Activated CD4-positive, alpha-beta memory T cell treated with anti-CD3 and anti-CD28 coated beads for 36 hours (primary cell): ENCODE results near the gene FES. TPM values are rescaled to one million over a fixed set of nuclear protein-coding genes. Genes with fewer than 3 reads are reported as not detected.
"Not testable (repeated sequence)": the region's sequence is repeated elsewhere in the genome, so short reads cannot be mapped to it uniquely, and the experiment has no call there.

Experiments used
- CTCF ChIA-PET: fragments of 350-600 bp; sonication (Branson Sonifier 250); formaldehyde crosslinking; loops from one replicate; lab custom pipeline; 2021; ENCODE audit warnings: antibody characterized with exemption, inconsistent platforms; lab: Charles Lee
- POLR2A ChIA-PET: fragments of 350-600 bp; sonication (Branson Sonifier 250); formaldehyde crosslinking; loops from one replicate; lab custom pipeline; 2021; ENCODE audit warnings: antibody characterized with exemption; lab: Charles Lee
- DNase-seq: peaks from one replicate; pipeline ENCODE4 v3.0.0-alpha.2; 2020
- H3K27ac Mint-ChIP-seq: one replicate; pipeline ENCODE4 v1.8.0; 2021; ENCODE audit warnings: mixed read lengths
- H3K27me3 Mint-ChIP-seq: one replicate; pipeline ENCODE4 v1.8.0; 2021; ENCODE audit warnings: mixed read lengths
- H3K36me3 Mint-ChIP-seq: one replicate; pipeline ENCODE4 v1.8.0; 2021; ENCODE audit warnings: mixed read lengths
- H3K4me1 Mint-ChIP-seq: one replicate; pipeline ENCODE4 v1.8.0; 2021; ENCODE audit warnings: low read depth, mixed read lengths
- H3K4me3 Mint-ChIP-seq: one replicate; pipeline ENCODE4 v1.8.0; 2021; ENCODE audit warnings: mild to moderate bottlenecking, mixed read lengths
- H3K9me3 Mint-ChIP-seq: one replicate; pipeline ENCODE4 v1.8.0; 2021; ENCODE audit warnings: mixed read lengths
- intact Hi-C: fragments of 100-400 bp; cut with micrococcal nuclease; formaldehyde crosslinking; loops from one replicate; pipeline ENCODE4 v1.15.1; 2023
- total RNA-seq, 2 experiments: library from RNA; stranded (reverse); gene quantifications; one replicate each; pipeline ENCODE4 v1.2.3, GENCODE V29; 2021

The FES gene
- total RNA-seq, 2 experiments from 2014 or later: 18.0 to 21.1 TPM

GRCh38 chr15:90922712-90923322, 38.5 kb downstream of the FES start:
- not testable (repeated sequence) for H3K4me3 Mint-ChIP-seq, H3K9me3 Mint-ChIP-seq, H3K27me3 Mint-ChIP-seq
- H3K4me1 Mint-ChIP-seq: peaks cover 28% of the 10 kb centered on the region
- POLR2A ChIA-PET: interaction anchor here (0.6 to 1.9 kb wide), 4 partner anchors 9 to 83 kb away, joined by 3 to 12 read pairs (median 8); partner anchors contain the start of genes HDDC3, MAN2A2 and UNC45A
- H3K27ac Mint-ChIP-seq: peak overlapping the region; percentile 79
- intact Hi-C loops: loop anchor here (1.0 kb wide), 2 partner anchors 11 to 21 kb away; no protein-coding TSS in a partner anchor
- H3K36me3 Mint-ChIP-seq: peaks cover 41% of the 10 kb centered on the region
- DNase-seq: peak; percentile 74
- CTCF ChIA-PET: interaction anchor here (1.1 to 6.3 kb wide), 3 partner anchors 10 to 275 kb away, joined by 3 to 70 read pairs (median 19); partner anchors contain the start of genes HDDC3, MAN2A2 and UNC45A

- Mint-ChIP-seq H3K27ac (peak overlapping the region; percentile 62), H3K4me3 (no peak overlapping the region), H3K9me3 (no peaks in the 10 kb centered on the region), H3K4me1 (peaks cover 35% of the 10 kb centered on the region), H3K27me3 (no peaks in the 10 kb centered on the region), H3K36me3 (peaks cover 31% of the 10 kb centered on the region)
- ChIA-PET POLR2A (interaction anchor here (1.7 kb wide), 1 partner anchor 11 kb away, joined by 4 read pairs; the partner anchor contains the start of gene UNC45A), CTCF (interaction anchor here (3.6 to 6.3 kb wide), 2 partner anchors 9 to 22 kb away, joined by 19 to 70 read pairs; partner anchors contain the start of genes HDDC3, MAN2A2 and UNC45A)
- intact Hi-C loops: no loop called here
- peak; percentile 61 for DNase-seq
These were observed 40.1 kb downstream of the FES start for GRCh38 chr15:90924375-90924774.

DNA sequence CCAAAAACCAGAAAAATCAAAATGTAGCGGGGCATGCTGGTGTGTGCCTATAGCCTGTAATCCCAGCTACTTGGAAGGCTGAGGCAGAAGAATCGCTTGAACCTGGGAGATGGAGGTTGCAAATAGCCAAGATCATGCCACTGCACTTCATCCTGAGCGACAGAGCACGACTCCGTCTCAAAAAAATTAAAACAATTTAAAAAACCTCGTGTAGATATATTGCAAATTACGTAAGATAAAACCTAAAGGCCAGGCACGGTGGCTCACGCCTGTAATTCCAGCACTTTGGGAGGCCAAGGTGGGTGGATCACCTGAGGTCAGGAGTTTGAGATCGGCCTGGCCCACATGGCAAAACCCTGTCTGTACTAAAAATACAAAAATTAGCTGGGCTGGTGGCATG, 42.5 kb downstream of the FES start:
- POLR2A ChIA-PET: interaction anchor here (0.7 kb wide), 1 partner anchor 96 kb away, joined by 7 read pairs; no protein-coding TSS in a partner anchor

GRCh38 chr15:90928106-90928505, 43.8 kb downstream of the FES start:
- H3K36me3 Mint-ChIP-seq, intact Hi-C loops, CTCF ChIA-PET, H3K27me3 Mint-ChIP-seq, H3K9me3 Mint-ChIP-seq, H3K27ac Mint-ChIP-seq, DNase-seq, H3K4me3 Mint-ChIP-seq, POLR2A ChIA-PET: not testable (repeated sequence)
- H3K4me1 Mint-ChIP-seq: peaks cover 44% of the 10 kb centered on the region

More for the DNA sequence above, 42.5 kb downstream of the FES start:
- H3K27me3 Mint-ChIP-seq, H3K4me3 Mint-ChIP-seq, DNase-seq, H3K9me3 Mint-ChIP-seq, H3K27ac Mint-ChIP-seq, intact Hi-C loops: not testable (repeated sequence)
- H3K4me1 Mint-ChIP-seq: peaks cover 52% of the 10 kb centered on the region
- peaks cover 14% of the 10 kb centered on the region for H3K36me3 Mint-ChIP-seq
- CTCF ChIA-PET: interaction anchor here (0.8 kb wide), 1 partner anchor 40 kb away, joined by 4 read pairs; no protein-coding TSS in a partner anchor

DNA sequence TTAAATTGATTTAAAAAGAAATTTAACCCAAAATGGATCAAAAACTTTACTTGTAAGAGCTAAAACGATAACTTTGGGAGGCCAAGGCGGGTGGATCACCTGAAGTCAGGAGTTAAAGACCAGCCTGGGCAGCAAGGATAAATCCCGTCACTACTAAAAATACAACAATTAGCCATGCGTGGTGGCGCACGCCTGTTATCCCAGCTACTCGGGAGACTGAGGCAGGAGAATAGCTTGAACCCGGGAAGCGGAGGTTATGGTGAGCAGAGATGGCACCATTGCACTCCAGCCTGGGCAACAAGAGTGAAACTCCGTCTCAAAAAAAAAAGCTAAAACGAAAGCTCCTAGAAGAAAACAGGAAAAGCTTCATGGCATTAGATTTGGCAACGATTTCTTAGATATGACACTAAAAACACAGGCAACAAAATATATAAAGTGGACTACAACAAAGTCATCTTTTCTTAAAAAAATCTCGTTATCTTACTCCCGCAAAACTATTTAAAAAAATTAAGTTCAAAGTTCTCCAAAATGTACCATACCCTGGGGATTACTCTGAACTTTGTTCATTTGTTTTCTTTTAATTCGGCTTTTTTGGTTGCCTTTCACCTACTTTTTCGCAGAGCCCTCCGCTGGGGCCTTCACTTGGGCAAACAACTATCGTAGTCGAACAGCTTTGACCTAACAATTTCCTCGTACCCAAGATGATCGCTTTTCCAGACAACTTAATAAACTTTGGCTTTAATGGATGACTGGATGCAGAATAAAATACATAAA, 45.1 kb downstream of the FES start:
- DNase-seq: no peak
- H3K36me3 Mint-ChIP-seq: peaks cover 4% of the 10 kb centered on the region
- ChIA-PET CTCF (interaction anchor here (0.6 to 9.4 kb wide), 12 partner anchors 25 to 701 kb away, joined by 3 to 231 read pairs (median 4); partner anchors contain the start of genes FES, MAN2A2 and RCCD1), POLR2A (interaction anchor here (0.6 to 7.7 kb wide), 6 partner anchors 25 to 564 kb away, joined by 3 to 82 read pairs (median 4); partner anchors contain the start of genes BLM, MAN2A2 and RCCD1)
- peak overlapping the region; percentile 99 for H3K4me3 Mint-ChIP-seq
- peak overlapping the region; percentile 100 for H3K27ac Mint-ChIP-seq
- peaks cover 36% of the 10 kb centered on the region for H3K4me1 Mint-ChIP-seq
- H3K27me3 Mint-ChIP-seq: no peaks in the 10 kb centered on the region
- no peaks in the 10 kb centered on the region for H3K9me3 Mint-ChIP-seq
- intact Hi-C loops: loop anchor here (1.0 to 10.0 kb wide), 9 partner anchors 57 to 1035 kb away; partner anchors contain the start of genes AP3S2, CIB1, GDPGP1 and IQGAP1

GRCh38 chr15:90930861-90931574, 46.7 kb downstream of the FES start:
- H3K4me1 Mint-ChIP-seq: peaks cover 38% of the 10 kb centered on the region
- H3K36me3 Mint-ChIP-seq: peaks cover 5% of the 10 kb centered on the region
- intact Hi-C loops: loop anchor here (1.0 to 10.0 kb wide), 11 partner anchors 58 to 1036 kb away; partner anchors contain the start of genes AP3S2, CIB1, GDPGP1 and IQGAP1
- DNase-seq: peak; percentile 20
- H3K9me3 Mint-ChIP-seq: no peaks in the 10 kb centered on the region
- ChIA-PET POLR2A (interaction anchor here (0.9 to 7.7 kb wide), 13 partner anchors 8 to 283 kb away, joined by 3 to 82 read pairs (median 5); partner anchors contain the start of genes BLM, MAN2A2, RCCD1 and VPS33B), CTCF (interaction anchor here (0.6 to 9.4 kb wide), 32 partner anchors 8 to 611 kb away, joined by 3 to 231 read pairs (median 6); partner anchors contain the start of genes BLM, FES, MAN2A2 and PRC1)
- H3K27me3 Mint-ChIP-seq: no peaks in the 10 kb centered on the region
- peak overlapping the region; percentile 100 for H3K27ac Mint-ChIP-seq
- H3K4me3 Mint-ChIP-seq: peak overlapping the region; percentile 99

GRCh38 chr15:90931575-90931827, 47.2 kb downstream of the FES start:
- Mint-ChIP-seq H3K27me3 (no peaks in the 10 kb centered on the region), H3K4me3 (peak overlapping the region; percentile 99), H3K4me1 (peaks cover 43% of the 10 kb centered on the region), H3K9me3 (no peaks in the 10 kb centered on the region), H3K27ac (peak overlapping the region; percentile 100), H3K36me3 (peaks cover 9% of the 10 kb centered on the region)
- intact Hi-C loops: loop anchor here (1.0 to 10.0 kb wide), 10 partner anchors 59 to 1037 kb away; partner anchors contain the start of genes AP3S2, CIB1, GDPGP1 and IQGAP1
- ChIA-PET CTCF (interaction anchor here (0.6 to 9.4 kb wide), 36 partner anchors 8 to 611 kb away, joined by 3 to 231 read pairs (median 6); partner anchors contain the start of genes BLM, FES, MAN2A2 and PRC1), POLR2A (interaction anchor here (0.7 to 7.7 kb wide), 15 partner anchors 9 to 701 kb away, joined by 3 to 82 read pairs (median 5); partner anchors contain the start of genes BLM, MAN2A2, RCCD1 and VPS33B)
- no peak for DNase-seq

- intact Hi-C loops: loop anchor here (1.0 to 10.0 kb wide), 10 partner anchors 59 to 1037 kb away; partner anchors contain the start of genes AP3S2, CIB1, GDPGP1 and IQGAP1
- H3K27me3 Mint-ChIP-seq: no peaks in the 10 kb centered on the region
- H3K36me3 Mint-ChIP-seq: peaks cover 14% of the 10 kb centered on the region
- ChIA-PET CTCF (interaction anchor here (0.6 to 9.4 kb wide), 48 partner anchors 9 to 614 kb away, joined by 3 to 231 read pairs (median 4); partner anchors contain the start of genes BLM, FES, MAN2A2 and PRC1), POLR2A (interaction anchor here (0.7 to 7.7 kb wide), 17 partner anchors 9 to 701 kb away, joined by 3 to 82 read pairs (median 4); partner anchors contain the start of genes BLM, MAN2A2 and VPS33B)
- no peaks in the 10 kb centered on the region for H3K9me3 Mint-ChIP-seq
- peak; percentile 93 for DNase-seq
- peak within 1 kb of the TSS; percentile 99 for H3K4me3 Mint-ChIP-seq
- H3K4me1 Mint-ChIP-seq: peaks cover 47% of the 10 kb centered on the region
- peak within 1 kb of the TSS; percentile 100 for H3K27ac Mint-ChIP-seq
These were observed 47.7 kb downstream of the FES start, which contains the start of gene HDDC3 for GRCh38 chr15:90931828-90932659. TSS of gene HDDC3 (minus strand) at chr15:90932549. CDS start at chr15:90932540, 9 bp downstream.

DNA sequence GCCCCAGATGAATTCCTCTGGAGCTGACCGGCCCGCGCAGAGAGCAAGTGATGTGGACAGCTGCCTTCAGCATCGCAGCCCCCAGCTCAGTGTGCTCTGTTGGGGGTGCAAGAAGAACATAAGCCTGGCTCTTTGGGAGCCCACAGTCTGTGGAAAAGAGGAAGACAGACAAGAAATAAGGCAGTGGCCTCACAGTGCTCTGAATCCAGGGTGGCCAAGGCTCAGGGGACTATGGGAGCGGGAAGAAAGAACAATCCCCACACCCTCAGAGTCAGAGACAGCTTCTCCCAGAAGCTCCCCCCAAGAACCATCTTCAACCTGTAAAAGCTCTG, 48.3 kb downstream of the FES start:
- intact Hi-C loops: loop anchor here (5.0 to 10.0 kb wide), 6 partner anchors 115 to 1038 kb away; partner anchors contain the start of genes AP3S2, CIB1, GDPGP1 and IQGAP1
- Mint-ChIP-seq H3K9me3 (no peaks in the 10 kb centered on the region), H3K4me3 (peak overlapping the region; percentile 99), H3K36me3 (peaks cover 14% of the 10 kb centered on the region), H3K4me1 (peaks cover 47% of the 10 kb centered on the region), H3K27me3 (no peaks in the 10 kb centered on the region), H3K27ac (peak overlapping the region; percentile 100)
- DNase-seq: no peak
- ChIA-PET CTCF (interaction anchor here (0.7 to 9.4 kb wide), 37 partner anchors 9 to 614 kb away, joined by 3 to 231 read pairs (median 6); partner anchors contain the start of genes BLM, FES, MAN2A2 and PRC1), POLR2A (interaction anchor here (0.7 to 7.7 kb wide), 11 partner anchors 10 to 702 kb away, joined by 3 to 82 read pairs (median 4); partner anchors contain the start of genes BLM, MAN2A2 and VPS33B)
